ENCODE data around the gene CD37. TPM values are rescaled to one million over a fixed set of nuclear protein-coding genes. Genes with fewer than 3 reads are reported as not detected.

Gene CD37
- total and polyA plus RNA-seq, 2 of the 4 experiments (the other 2 are of a cell fraction) = not detected

- Histone ChIP-seq H4K8ac (ENCODE audit: low read depth in 2 of 2, low read length in 2 of 2) (no peak overlapping the region), H3K4me3 (ENCODE audit: insufficient read depth, low read depth, low read length) (no peak overlapping the region), H3K79me1 (ENCODE audit: low read depth in 1 of 2, low read length in 2 of 2) (no peaks in the 10 kb centered on the region), H3K9me1 (ENCODE audit: insufficient read depth, low read length) (peaks cover 2% of the 10 kb centered on the region; the same call in 1 of the 2 replicates), H3K27me3 (ENCODE audit: control insufficient read depth, insufficient read depth, low read length) (peaks cover 2% of the 10 kb centered on the region; the same call in 1 of the 2 replicates), H3K4me2 (ENCODE audit: low read depth, low read length) (no peak overlapping the region), H2AK9ac (replicated peaks; ENCODE audit: low read depth, low read length, poor library complexity) (no peak overlapping the region), H3K36me3 (ENCODE audit: control insufficient read depth, insufficient read depth, low read length) (no peaks in the 10 kb centered on the region), H2AK5ac (ENCODE audit: low read depth, low read length) (no peak overlapping the region), H3K9me3 (ENCODE audit: control insufficient read depth, insufficient read depth, low read length) (peaks cover 23% of the 10 kb centered on the region), H3K4ac (ENCODE audit: low read depth, low read length) (no peak overlapping the region), H2BK5ac (ENCODE audit: low read depth, low read length, poor library complexity, severe bottlenecking) (no peak overlapping the region), H2AFZ (replicated peaks; ENCODE audit: low read length, poor library complexity) (no peak overlapping the region), H2BK120ac (ENCODE audit: low read depth, low read length) (no peak overlapping the region), H3K27ac (ENCODE audit: insufficient read depth, low read length) (no peak overlapping the region), H3K18ac (ENCODE audit: low read depth, low read length) (no peak overlapping the region), H4K5ac (ENCODE audit: low read depth, low read length) (no peak overlapping the region), H3K14ac (replicated peaks; ENCODE audit: low read depth, low read length) (no peak overlapping the region), H2BK15ac (ENCODE audit: low read depth, low read length) (no peak overlapping the region), H2BK20ac (ENCODE audit: low read depth, low read length) (no peak overlapping the region), H4K91ac (ENCODE audit: insufficient read depth, low read depth, low read length) (no peak overlapping the region), H3K4me1 (ENCODE audit: control insufficient read depth, insufficient read depth, low read length) (no peaks in the 10 kb centered on the region), H3K23ac (ENCODE audit: low read depth, low read length) (no peak overlapping the region), H3K56ac (ENCODE audit: extremely low read depth, insufficient read depth, low read length) (no peak overlapping the region), H4K20me1 (ENCODE audit: insufficient read depth, low read length) (no peaks in the 10 kb centered on the region), H3K9ac (ENCODE audit: low read depth, low read length) (no peak overlapping the region)
- no peak for ATAC-seq (ENCODE audit: low read depth)
- WGBS, 2 experiments (ENCODE audit: extremely low coverage in 2 of 2, insufficient read length in 1 of 2) = no CpG with 5 or more reads among the region's 5 CpGs
- BruUV-seq (replicated peaks) = no TSS peak
- dilution Hi-C loops (cut with HindIII; ENCODE audit: low sequenced_read_pairs, unreplicated experiment) = no loop called here
- intact Hi-C loops (cut with micrococcal nuclease) = no loop called here
- ChIA-PET CTCF (no interaction called here), POLR2A (ENCODE audit: unreplicated experiment) (no interaction called here)
- no peak for DNase-seq
- in situ Hi-C loops (cut with MboI; ENCODE audit: low sequenced_read_pairs) = no loop called here
- TF ChIP-seq, protein P1, sequence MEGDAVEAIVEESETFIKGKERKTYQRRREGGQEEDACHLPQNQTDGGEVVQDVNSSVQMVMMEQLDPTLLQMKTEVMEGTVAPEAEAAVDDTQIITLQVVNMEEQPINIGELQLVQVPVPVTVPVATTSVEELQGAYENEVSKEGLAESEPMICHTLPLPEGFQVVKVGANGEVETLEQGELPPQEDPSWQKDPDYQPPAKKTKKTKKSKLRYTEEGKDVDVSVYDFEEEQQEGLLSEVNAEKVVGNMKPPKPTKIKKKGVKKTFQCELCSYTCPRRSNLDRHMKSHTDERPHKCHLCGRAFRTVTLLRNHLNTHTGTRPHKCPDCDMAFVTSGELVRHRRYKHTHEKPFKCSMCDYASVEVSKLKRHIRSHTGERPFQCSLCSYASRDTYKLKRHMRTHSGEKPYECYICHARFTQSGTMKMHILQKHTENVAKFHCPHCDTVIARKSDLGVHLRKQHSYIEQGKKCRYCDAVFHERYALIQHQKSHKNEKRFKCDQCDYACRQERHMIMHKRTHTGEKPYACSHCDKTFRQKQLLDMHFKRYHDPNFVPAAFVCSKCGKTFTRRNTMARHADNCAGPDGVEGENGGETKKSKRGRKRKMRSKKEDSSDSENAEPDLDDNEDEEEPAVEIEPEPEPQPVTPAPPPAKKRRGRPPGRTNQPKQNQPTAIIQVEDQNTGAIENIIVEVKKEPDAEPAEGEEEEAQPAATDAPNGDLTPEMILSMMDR (conservative IDR thresholded peaks at IDR 0.05; ENCODE audit: low read depth, low read length) = no peak
- no peak for TF ChIP-seq MAFK (IDR thresholded peaks at IDR 0.05; ENCODE audit: low read depth, low read length)
- TF ChIP-seq MAZ (IDR thresholded peaks at IDR 0.05; ENCODE audit: borderline replicate concordance, low read depth, low read length) = no peak
- no peak for TF ChIP-seq RFX5 (IDR thresholded peaks at IDR 0.05; ENCODE audit: low read depth, low read length)
- no peak for TF ChIP-seq NFE2L2 (IDR thresholded peaks at IDR 0.05; ENCODE audit: low read depth, low read length)
- no peak for TF ChIP-seq RAD21 (IDR thresholded peaks at IDR 0.05; ENCODE audit: low read length)
- no peak for TF ChIP-seq BHLHE40 (IDR thresholded peaks at IDR 0.05; ENCODE audit: low read depth, low read length)
- TF ChIP-seq USF2 (IDR thresholded peaks at IDR 0.05; ENCODE audit: low read depth, low read length) = no peak
- no peak for TF ChIP-seq MXI1 (IDR thresholded peaks at IDR 0.05; ENCODE audit: borderline replicate concordance, low read depth, low read length)
- no peak for TF ChIP-seq POLR2A (IDR thresholded peaks at IDR 0.05; ENCODE audit: low read depth, low read length)
These were observed 33.6 kb downstream of the CD37 start for GRCh38 chr19:49368711-49369358.
